GM23338 (cell line): ENCODE results near the gene PLD6.

Experiments used
- EZH2 ChIP-seq: fragments of 200-600 bp; sonication (generic); IDR thresholded peaks from one replicate; pipeline ENCODE4 v1.8.0; 2017; ENCODE audit warnings: antibody characterized with exemption, mild to moderate bottlenecking, low read depth; ENCODE audit not compliant: unreplicated experiment
- EZH2phosphoT487 ChIP-seq: fragments of 200-600 bp; sonication (generic); IDR thresholded peaks from one replicate; pipeline ENCODE4 v1.8.1; 2018; ENCODE audit warnings: antibody characterized with exemption; ENCODE audit not compliant: unreplicated experiment
- NANOG ChIP-seq: IDR thresholded peaks from 2 replicates; pipeline ENCODE4 v1.6.1; 2016; ENCODE audit warnings: antibody characterized with exemption, borderline replicate concordance
- POLR2AphosphoS5 ChIP-seq: IDR thresholded peaks from 2 replicates; pipeline ENCODE4 v1.6.1; 2016; ENCODE audit warnings: antibody characterized with exemption, low read depth
- REST ChIP-seq: IDR thresholded peaks from one replicate; pipeline ENCODE4 v1.6.1; 2018; ENCODE audit warnings: antibody characterized with exemption; ENCODE audit not compliant: unreplicated experiment
- TF ChIP-seq, protein P1 (sequence below), 2 experiments: fragments of 200-600 bp in 1 of 2; sonication (generic) in 1 of 2; conservative IDR thresholded peaks; 2 replicates each; pipeline versions ENCODE4 v1.5.1 to v1.6.1; 2016 to 2017; ENCODE audit warnings: antibody characterized with exemption in 2 of 2, low read depth in 2 of 2, mild to moderate bottlenecking in 2 of 2, moderate library complexity in 1 of 2

DNA sequence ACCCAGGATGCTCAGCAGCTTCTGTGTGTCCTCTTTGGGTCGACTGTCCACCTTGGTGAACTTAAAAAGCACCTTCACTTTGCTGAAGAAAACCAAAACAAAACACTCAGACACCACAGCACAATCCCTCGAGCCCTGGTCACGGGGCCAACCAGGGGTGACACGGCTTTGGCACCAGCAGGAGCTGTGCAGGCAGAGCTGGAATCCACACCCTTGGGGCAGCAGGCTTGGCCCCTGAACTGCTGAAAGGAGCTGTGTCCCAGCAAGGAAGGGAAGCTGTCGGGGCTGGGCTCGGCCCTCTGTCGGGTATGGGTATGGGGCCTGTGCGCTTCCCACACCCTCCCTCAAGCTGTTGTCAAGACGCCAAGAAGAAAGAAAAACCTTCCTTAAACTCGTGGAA, 7.6 kb upstream of the PLD6 start:
- TF ChIP-seq, protein P1, sequence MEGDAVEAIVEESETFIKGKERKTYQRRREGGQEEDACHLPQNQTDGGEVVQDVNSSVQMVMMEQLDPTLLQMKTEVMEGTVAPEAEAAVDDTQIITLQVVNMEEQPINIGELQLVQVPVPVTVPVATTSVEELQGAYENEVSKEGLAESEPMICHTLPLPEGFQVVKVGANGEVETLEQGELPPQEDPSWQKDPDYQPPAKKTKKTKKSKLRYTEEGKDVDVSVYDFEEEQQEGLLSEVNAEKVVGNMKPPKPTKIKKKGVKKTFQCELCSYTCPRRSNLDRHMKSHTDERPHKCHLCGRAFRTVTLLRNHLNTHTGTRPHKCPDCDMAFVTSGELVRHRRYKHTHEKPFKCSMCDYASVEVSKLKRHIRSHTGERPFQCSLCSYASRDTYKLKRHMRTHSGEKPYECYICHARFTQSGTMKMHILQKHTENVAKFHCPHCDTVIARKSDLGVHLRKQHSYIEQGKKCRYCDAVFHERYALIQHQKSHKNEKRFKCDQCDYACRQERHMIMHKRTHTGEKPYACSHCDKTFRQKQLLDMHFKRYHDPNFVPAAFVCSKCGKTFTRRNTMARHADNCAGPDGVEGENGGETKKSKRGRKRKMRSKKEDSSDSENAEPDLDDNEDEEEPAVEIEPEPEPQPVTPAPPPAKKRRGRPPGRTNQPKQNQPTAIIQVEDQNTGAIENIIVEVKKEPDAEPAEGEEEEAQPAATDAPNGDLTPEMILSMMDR (conservative IDR thresholded peaks at IDR 0.05; ENCODE audit: low read depth in 2 of 2) = no peak
- no peak for TF ChIP-seq EZH2
- TF ChIP-seq POLR2AphosphoS5 = no peak
- TF ChIP-seq EZH2phosphoT487 = no peak
- TF ChIP-seq REST = no peak
- no peak for TF ChIP-seq NANOG
